Epithelial cell of esophagus (primary cell): ENCODE results near the gene CCNY.

ENCODE experiments used
- DNase-seq: peaks from one replicate; pipeline ENCODE4 v3.0.0; 2010; ENCODE audit warnings: low read depth
- H3K4me3 ChIP-seq: 2 replicates; pipeline ENCODE4 v1.5.1; 2011; ENCODE audit warnings: mild to moderate bottlenecking, low read length, control low read depth
- CTCF ChIP-seq: IDR thresholded peaks from 2 replicates; pipeline ENCODE4 v1.5.1; 2011; ENCODE audit warnings: low read depth, mild to moderate bottlenecking, low read length, control low read depth, inconsistent platforms; ENCODE audit not compliant: insufficient read depth; ENCODE audit errors: missing control alignments

CCNY gene

GRCh38 chr10:35545079-35545657, 208.9 kb downstream of the CCNY start:
- DNase-seq: no peak
- no peak for TF ChIP-seq CTCF
- H3K4me3 ChIP-seq: no peak overlapping the region

- DNase-seq: no peak
- TF ChIP-seq CTCF: no peak
- no peak overlapping the region for H3K4me3 ChIP-seq
Measured at GRCh38 chr10:35545878-35546590, 209.7 kb downstream of the CCNY start.

- peak; percentile 21 for TF ChIP-seq CTCF
- DNase-seq: peak; percentile 79
- no peak overlapping the region for H3K4me3 ChIP-seq
Measured at GRCh38 chr10:35546824-35547225, 210.5 kb downstream of the CCNY start.

GRCh38 chr10:35552650-35553342, 216.5 kb downstream of the CCNY start:
- H3K4me3 ChIP-seq: no peak overlapping the region
- TF ChIP-seq CTCF: no peak
- no peak for DNase-seq

GRCh38 chr10:35554036-35554435, 217.7 kb downstream of the CCNY start:
- DNase-seq: no peak
- TF ChIP-seq CTCF: no peak
- no peak overlapping the region for H3K4me3 ChIP-seq

- H3K4me3 ChIP-seq: no peak overlapping the region
- no peak for TF ChIP-seq CTCF
- no peak for DNase-seq
Measured at GRCh38 chr10:35554461-35555056, 218.2 kb downstream of the CCNY start.
